ENCODE results near the gene BUB3.

GRCh38 chr10:123142701-123143161 is 11.5 kb upstream of the BUB3 start:
- TF ChIP-seq CTCF (IDR thresholded peaks at IDR 0.05), result no peak
- no peak for TF ChIP-seq POLR2A (IDR thresholded peaks at IDR 0.05)

Measured in testis (tissue), 2 donors.